Hepatic stellate cell (primary cell): ENCODE data around the gene SGO2.
"Not testable (repeated sequence)": the region's sequence is repeated elsewhere in the genome, so short reads cannot be mapped to it uniquely, and the experiment has no call there.

Experiments used
- DNase-seq: peaks from one replicate; pipeline ENCODE4 v3.0.0; 2011; ENCODE audit warnings: low spot score

SGO2 gene

GRCh38 chr2:200624658-200625057, 98.7 kb downstream of the SGO2 start:
- DNase-seq, result no peak

- no peak for DNase-seq
Observed at GRCh38 chr2:200625282-200625681, 99.3 kb downstream of the SGO2 start.

- no peak for DNase-seq
Observed at GRCh38 chr2:200625958-200626363, 100.0 kb downstream of the SGO2 start.

- no peak for DNase-seq
Observed at GRCh38 chr2:200627110-200627770, 101.2 kb downstream of the SGO2 start.

GRCh38 chr2:200628461-200628860, 102.5 kb downstream of the SGO2 start:
- DNase-seq, result not testable (repeated sequence)

GRCh38 chr2:200631287-200631686, 105.3 kb downstream of the SGO2 start:
- no peak for DNase-seq
